HL-60 (cell line): Measurements from ENCODE around the gene LGI1.

Source experiments
- DNase-seq, 2 experiments: peaks; one replicate each; pipeline ENCODE4 v3.0.0-alpha.2; 2010 to 2020; ENCODE audit warnings: low read depth in 1 of 2, low spot score in 1 of 2
- H3K27ac ChIP-seq: fragments of 250-450 bp; sonication (Bioruptor Pico); replicated peaks from 2 replicates; pipeline ENCODE4 v1.5.1; 2020; ENCODE audit warnings: mild to moderate bottlenecking, moderate library complexity
- H3K27me3 ChIP-seq: fragments of 250-450 bp; sonication (Bioruptor Pico); 2 replicates; pipeline ENCODE4 v1.5.1; 2021; ENCODE audit warnings: mild to moderate bottlenecking, moderate library complexity; ENCODE audit not compliant: insufficient read depth, poor library complexity, severe bottlenecking
- H3K4me3 ChIP-seq: replicated peaks from 2 replicates; pipeline ENCODE4 v1.5.1; 2011; ENCODE audit warnings: mild to moderate bottlenecking, control low read depth, low read length; ENCODE audit not compliant: insufficient read depth
- GABPA ChIP-seq: IDR thresholded peaks from 2 replicates; pipeline ENCODE4 v1.6.1; 2012; ENCODE audit warnings: low read depth
- POLR2AphosphoS5 ChIP-seq: IDR thresholded peaks from 2 replicates; pipeline ENCODE4 v1.6.1; 2012; ENCODE audit warnings: low read depth
- SPI1 ChIP-seq: IDR thresholded peaks from 2 replicates; pipeline ENCODE4 v1.6.1; 2012; ENCODE audit warnings: low read depth, mild to moderate bottlenecking, borderline replicate concordance
- TF ChIP-seq, protein P1 (sequence below): IDR thresholded peaks from 2 replicates; pipeline ENCODE4 v1.6.1; 2012; ENCODE audit warnings: low read depth; ENCODE audit not compliant: insufficient replicate concordance
- TF ChIP-seq, protein P2 (sequence below): IDR thresholded peaks from one replicate; pipeline ENCODE4 v1.5.1; 2011; ENCODE audit warnings: low read length, control low read depth, inconsistent platforms; ENCODE audit not compliant: insufficient read depth

Gene LGI1

GRCh38 chr10:93804200-93804599 is 46.5 kb downstream of the LGI1 start:
- no peak overlapping the region for H3K27ac ChIP-seq
- no peak overlapping the region for H3K4me3 ChIP-seq
- H3K27me3 ChIP-seq, result peaks cover 3% of the 10 kb centered on the region
- TF ChIP-seq, protein P1, sequence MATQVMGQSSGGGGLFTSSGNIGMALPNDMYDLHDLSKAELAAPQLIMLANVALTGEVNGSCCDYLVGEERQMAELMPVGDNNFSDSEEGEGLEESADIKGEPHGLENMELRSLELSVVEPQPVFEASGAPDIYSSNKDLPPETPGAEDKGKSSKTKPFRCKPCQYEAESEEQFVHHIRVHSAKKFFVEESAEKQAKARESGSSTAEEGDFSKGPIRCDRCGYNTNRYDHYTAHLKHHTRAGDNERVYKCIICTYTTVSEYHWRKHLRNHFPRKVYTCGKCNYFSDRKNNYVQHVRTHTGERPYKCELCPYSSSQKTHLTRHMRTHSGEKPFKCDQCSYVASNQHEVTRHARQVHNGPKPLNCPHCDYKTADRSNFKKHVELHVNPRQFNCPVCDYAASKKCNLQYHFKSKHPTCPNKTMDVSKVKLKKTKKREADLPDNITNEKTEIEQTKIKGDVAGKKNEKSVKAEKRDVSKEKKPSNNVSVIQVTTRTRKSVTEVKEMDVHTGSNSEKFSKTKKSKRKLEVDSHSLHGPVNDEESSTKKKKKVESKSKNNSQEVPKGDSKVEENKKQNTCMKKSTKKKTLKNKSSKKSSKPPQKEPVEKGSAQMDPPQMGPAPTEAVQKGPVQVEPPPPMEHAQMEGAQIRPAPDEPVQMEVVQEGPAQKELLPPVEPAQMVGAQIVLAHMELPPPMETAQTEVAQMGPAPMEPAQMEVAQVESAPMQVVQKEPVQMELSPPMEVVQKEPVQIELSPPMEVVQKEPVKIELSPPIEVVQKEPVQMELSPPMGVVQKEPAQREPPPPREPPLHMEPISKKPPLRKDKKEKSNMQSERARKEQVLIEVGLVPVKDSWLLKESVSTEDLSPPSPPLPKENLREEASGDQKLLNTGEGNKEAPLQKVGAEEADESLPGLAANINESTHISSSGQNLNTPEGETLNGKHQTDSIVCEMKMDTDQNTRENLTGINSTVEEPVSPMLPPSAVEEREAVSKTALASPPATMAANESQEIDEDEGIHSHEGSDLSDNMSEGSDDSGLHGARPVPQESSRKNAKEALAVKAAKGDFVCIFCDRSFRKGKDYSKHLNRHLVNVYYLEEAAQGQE, result no peak
- TF ChIP-seq GABPA, result no peak
- no peak for DNase-seq

GRCh38 chr10:93806903-93807302 is 49.2 kb downstream of the LGI1 start:
- no peak for DNase-seq
- TF ChIP-seq, protein P2, sequence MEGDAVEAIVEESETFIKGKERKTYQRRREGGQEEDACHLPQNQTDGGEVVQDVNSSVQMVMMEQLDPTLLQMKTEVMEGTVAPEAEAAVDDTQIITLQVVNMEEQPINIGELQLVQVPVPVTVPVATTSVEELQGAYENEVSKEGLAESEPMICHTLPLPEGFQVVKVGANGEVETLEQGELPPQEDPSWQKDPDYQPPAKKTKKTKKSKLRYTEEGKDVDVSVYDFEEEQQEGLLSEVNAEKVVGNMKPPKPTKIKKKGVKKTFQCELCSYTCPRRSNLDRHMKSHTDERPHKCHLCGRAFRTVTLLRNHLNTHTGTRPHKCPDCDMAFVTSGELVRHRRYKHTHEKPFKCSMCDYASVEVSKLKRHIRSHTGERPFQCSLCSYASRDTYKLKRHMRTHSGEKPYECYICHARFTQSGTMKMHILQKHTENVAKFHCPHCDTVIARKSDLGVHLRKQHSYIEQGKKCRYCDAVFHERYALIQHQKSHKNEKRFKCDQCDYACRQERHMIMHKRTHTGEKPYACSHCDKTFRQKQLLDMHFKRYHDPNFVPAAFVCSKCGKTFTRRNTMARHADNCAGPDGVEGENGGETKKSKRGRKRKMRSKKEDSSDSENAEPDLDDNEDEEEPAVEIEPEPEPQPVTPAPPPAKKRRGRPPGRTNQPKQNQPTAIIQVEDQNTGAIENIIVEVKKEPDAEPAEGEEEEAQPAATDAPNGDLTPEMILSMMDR, result no peak
- TF ChIP-seq SPI1, result no peak
- TF ChIP-seq, protein P1, result no peak
- no peak for TF ChIP-seq GABPA
- TF ChIP-seq POLR2AphosphoS5, result no peak
- H3K27ac ChIP-seq, result no peak overlapping the region
- H3K4me3 ChIP-seq, result no peak overlapping the region
- H3K27me3 ChIP-seq, result peaks cover 3% of the 10 kb centered on the region

- peaks cover 3% of the 10 kb centered on the region for H3K27me3 ChIP-seq
- no peak overlapping the region for H3K4me3 ChIP-seq
- TF ChIP-seq POLR2AphosphoS5, result no peak
- TF ChIP-seq GABPA, result no peak
- TF ChIP-seq, protein P1, result no peak
- no peak for TF ChIP-seq SPI1
- TF ChIP-seq, protein P2, result no peak
- no peak overlapping the region for H3K27ac ChIP-seq
- DNase-seq, result no peak
These were observed 49.6 kb downstream of the LGI1 start for GRCh38 chr10:93807371-93807770.
